GM21619 (cell line): Measurements from ENCODE around the gene ZNF716.
"Not testable (repeated sequence)": the region's sequence is repeated elsewhere in the genome, so short reads cannot be mapped to it uniquely, and the experiment has no call there.

Experiments
- ATAC-seq: cut with Tn5 transposase; IDR thresholded peaks from one replicate; pipeline ENCODE4 v1.9.1; 2021; ENCODE audit not compliant: unreplicated experiment

The ZNF716 gene

GRCh38 chr7:57449904-57450303 lies at the start of gene ZNF716:
Gene ZNF716 (plus strand): TSS chr7:57450177. CDS start chr7:57450289, 112 bp downstream.
- no peak for ATAC-seq

GRCh38 chr7:57400531-57401155 lies 49.3 kb upstream of the ZNF716 start:
- no peak for ATAC-seq

- not testable (repeated sequence) for ATAC-seq
These were observed 46.9 kb upstream of the ZNF716 start for GRCh38 chr7:57403051-57403450.

GRCh38 chr7:57403601-57404342 lies 46.2 kb upstream of the ZNF716 start:
- ATAC-seq: no peak

GRCh38 chr7:57404343-57404966 lies 45.5 kb upstream of the ZNF716 start:
- ATAC-seq: no peak

GRCh38 chr7:57404967-57405421 lies 45.0 kb upstream of the ZNF716 start:
- ATAC-seq: no peak

- ATAC-seq: no peak
These were observed 42.9 kb upstream of the ZNF716 start for GRCh38 chr7:57407125-57407524.

- ATAC-seq: no peak
These were observed 37.8 kb upstream of the ZNF716 start for GRCh38 chr7:57412168-57412567.

- no peak for ATAC-seq
These were observed 37.4 kb upstream of the ZNF716 start for GRCh38 chr7:57412618-57413017.

- no peak for ATAC-seq
These were observed 36.2 kb upstream of the ZNF716 start for GRCh38 chr7:57413529-57414398.

- no peak for ATAC-seq
These were observed 35.6 kb upstream of the ZNF716 start for GRCh38 chr7:57414415-57414814.

GRCh38 chr7:57414852-57415251 lies 35.1 kb upstream of the ZNF716 start:
- no peak for ATAC-seq

GRCh38 chr7:57415326-57415725 lies 34.7 kb upstream of the ZNF716 start:
- ATAC-seq: no peak

GRCh38 chr7:57415730-57416129 lies 34.2 kb upstream of the ZNF716 start:
- ATAC-seq: no peak

- no peak for ATAC-seq
These were observed 33.2 kb upstream of the ZNF716 start for GRCh38 chr7:57416601-57417358.

- no peak for ATAC-seq
These were observed 32.2 kb upstream of the ZNF716 start for GRCh38 chr7:57417736-57418135.

GRCh38 chr7:57423768-57424167 lies 26.2 kb upstream of the ZNF716 start:
- no peak for ATAC-seq

GRCh38 chr7:57424515-57425238 lies 25.3 kb upstream of the ZNF716 start:
- ATAC-seq: no peak

GRCh38 chr7:57425239-57425944 lies 24.6 kb upstream of the ZNF716 start:
- no peak for ATAC-seq
